BJ (cell line): Measurements from ENCODE around the gene METRNL. TPM values are rescaled to one million over a fixed set of nuclear protein-coding genes. Genes with fewer than 3 reads are reported as not detected.
"Not testable (repeated sequence)": the region's sequence is repeated elsewhere in the genome, so short reads cannot be mapped to it uniquely, and the experiment has no call there.

ENCODE experiments used
- CTCF ChIA-PET: fragments of 350-600 bp; formaldehyde crosslinking; extraction: SDS; loops from one replicate; lab custom pipeline; 2021; ENCODE audit warnings: antibody characterized with exemption, inconsistent platforms; lab: Yijun Ruan, JAX
- POLR2A ChIA-PET: fragments of 300-600 bp; sonication (Branson Sonifier 250); formaldehyde crosslinking; extraction: SDS; loops from one replicate; lab custom pipeline; 2021; ENCODE audit warnings: antibody characterized with exemption; lab: Charles Lee
- DNase-seq: peaks from one replicate; pipeline ENCODE4 v3.0.0-alpha.2; 2011; ENCODE audit warnings: low read depth
- H3K27me3 ChIP-seq: 2 replicates; pipeline ENCODE4 v1.6.0; 2011; ENCODE audit warnings: low read length; ENCODE audit not compliant: control insufficient read depth, insufficient read depth
- H3K36me3 ChIP-seq: 2 replicates; pipeline ENCODE4 v1.5.1; 2011; ENCODE audit warnings: low read length; ENCODE audit not compliant: control insufficient read depth, insufficient read depth
- H3K4me3 ChIP-seq: 2 replicates; pipeline ENCODE4 v1.5.1; 2011; ENCODE audit warnings: low read depth, mild to moderate bottlenecking, control low read depth, low read length
- polyA plus RNA-seq: library from polyadenylated mRNA; depleted of rRNA; stranded (reverse); fragments of >200 nt; gene quantifications from 2 replicates; pipeline ENCODE4 v1.2.3, GENCODE V29; 2011
- TF ChIP-seq, protein P1 (sequence below): IDR thresholded peaks from 2 replicates; pipeline ENCODE4 v1.5.1; 2011; ENCODE audit warnings: low read depth, mild to moderate bottlenecking, control low read depth, inconsistent platforms, low read length, moderate library complexity; ENCODE audit not compliant: insufficient read depth

METRNL gene
- polyA plus RNA-seq, 1 experiment, result 63.2 TPM

DNA sequence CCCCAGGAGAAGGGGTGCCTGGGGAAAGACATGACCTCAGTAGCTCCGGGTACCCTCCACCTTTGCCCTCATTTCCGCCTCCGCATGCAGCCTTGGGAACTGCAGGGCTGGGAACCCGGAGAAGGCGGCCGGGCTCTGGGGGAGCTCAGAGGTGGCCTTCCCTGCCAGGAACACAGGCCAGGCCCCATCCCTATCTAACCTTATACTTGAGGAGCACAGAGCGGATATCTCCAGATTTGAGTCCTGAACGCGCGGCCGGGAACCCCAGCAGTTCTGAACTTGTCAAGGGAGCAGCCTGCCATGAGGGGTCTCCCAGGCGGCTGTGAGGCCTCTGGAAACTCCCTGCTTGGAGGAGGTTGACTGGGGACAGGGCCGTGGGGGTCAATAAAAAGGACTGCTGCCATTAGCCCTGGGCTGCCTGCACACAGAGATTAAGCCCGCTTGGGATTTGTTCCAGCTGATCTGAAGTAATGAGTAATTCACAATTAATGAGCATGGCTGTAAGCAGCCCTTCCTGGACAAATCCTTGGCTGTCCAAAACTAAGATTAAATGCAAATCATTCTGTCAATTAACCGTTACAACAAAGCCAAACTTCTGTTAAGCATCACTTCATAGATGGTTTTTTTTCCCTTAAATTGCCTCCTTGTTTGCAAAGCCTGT is 26.3 kb upstream of the METRNL start:
- no peak for DNase-seq
- CTCF ChIA-PET, result interaction anchor here (1.3 kb wide), 1 partner anchor 271 kb away, joined by 4 read pairs; no protein-coding TSS in a partner anchor
- TF ChIP-seq, protein P1, sequence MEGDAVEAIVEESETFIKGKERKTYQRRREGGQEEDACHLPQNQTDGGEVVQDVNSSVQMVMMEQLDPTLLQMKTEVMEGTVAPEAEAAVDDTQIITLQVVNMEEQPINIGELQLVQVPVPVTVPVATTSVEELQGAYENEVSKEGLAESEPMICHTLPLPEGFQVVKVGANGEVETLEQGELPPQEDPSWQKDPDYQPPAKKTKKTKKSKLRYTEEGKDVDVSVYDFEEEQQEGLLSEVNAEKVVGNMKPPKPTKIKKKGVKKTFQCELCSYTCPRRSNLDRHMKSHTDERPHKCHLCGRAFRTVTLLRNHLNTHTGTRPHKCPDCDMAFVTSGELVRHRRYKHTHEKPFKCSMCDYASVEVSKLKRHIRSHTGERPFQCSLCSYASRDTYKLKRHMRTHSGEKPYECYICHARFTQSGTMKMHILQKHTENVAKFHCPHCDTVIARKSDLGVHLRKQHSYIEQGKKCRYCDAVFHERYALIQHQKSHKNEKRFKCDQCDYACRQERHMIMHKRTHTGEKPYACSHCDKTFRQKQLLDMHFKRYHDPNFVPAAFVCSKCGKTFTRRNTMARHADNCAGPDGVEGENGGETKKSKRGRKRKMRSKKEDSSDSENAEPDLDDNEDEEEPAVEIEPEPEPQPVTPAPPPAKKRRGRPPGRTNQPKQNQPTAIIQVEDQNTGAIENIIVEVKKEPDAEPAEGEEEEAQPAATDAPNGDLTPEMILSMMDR, result no peak

DNA sequence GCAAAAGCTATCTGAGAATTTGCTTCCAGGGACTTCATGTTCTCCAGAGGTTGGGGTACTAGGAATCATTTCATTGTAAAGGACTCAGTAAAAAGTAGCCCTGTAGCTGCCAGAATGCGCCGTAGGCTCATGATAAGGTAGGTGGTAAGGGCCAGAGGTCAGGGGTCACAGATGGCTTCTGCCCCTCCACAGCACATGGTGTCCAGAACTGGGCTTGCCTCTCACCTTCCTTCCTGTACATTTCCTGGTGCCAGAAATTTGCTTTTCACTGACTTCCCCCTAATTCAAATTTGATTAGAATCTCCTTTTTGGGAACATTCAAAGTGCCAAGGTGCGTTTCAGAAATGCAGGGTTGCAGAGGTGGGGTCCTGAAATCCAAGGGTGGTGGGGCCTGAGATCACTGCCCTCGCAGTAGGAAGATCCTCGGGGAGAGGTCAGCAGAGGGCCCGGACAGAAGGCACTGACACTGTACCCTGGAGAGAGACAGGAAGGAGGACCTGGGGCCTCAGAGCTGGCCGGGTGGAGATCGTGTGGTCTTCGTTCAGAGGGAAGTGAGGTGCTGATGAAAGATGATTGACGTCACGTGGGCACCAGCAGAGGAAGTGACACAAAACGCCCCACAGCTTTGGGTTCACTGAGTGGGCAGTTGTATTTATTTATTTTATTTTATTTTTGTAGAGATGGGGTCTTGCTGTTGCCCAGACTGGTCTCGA is 25.5 kb upstream of the METRNL start:
- no peaks in the 10 kb centered on the region for H3K36me3 ChIP-seq
- no peaks in the 10 kb centered on the region for H3K27me3 ChIP-seq
- TF ChIP-seq, protein P1, result no peak
- DNase-seq, result no peak
- H3K4me3 ChIP-seq, result no peak overlapping the region
- ChIA-PET POLR2A (no interaction called here), CTCF (interaction anchor here (1.3 kb wide), 1 partner anchor 272 kb away, joined by 4 read pairs; no protein-coding TSS in a partner anchor)

More for the DNA sequence above, 26.3 kb upstream of the METRNL start:
- POLR2A ChIA-PET, result no interaction called here
- H3K36me3 ChIP-seq, result no peaks in the 10 kb centered on the region
- no peaks in the 10 kb centered on the region for H3K27me3 ChIP-seq
- H3K4me3 ChIP-seq, result no peak overlapping the region

DNA sequence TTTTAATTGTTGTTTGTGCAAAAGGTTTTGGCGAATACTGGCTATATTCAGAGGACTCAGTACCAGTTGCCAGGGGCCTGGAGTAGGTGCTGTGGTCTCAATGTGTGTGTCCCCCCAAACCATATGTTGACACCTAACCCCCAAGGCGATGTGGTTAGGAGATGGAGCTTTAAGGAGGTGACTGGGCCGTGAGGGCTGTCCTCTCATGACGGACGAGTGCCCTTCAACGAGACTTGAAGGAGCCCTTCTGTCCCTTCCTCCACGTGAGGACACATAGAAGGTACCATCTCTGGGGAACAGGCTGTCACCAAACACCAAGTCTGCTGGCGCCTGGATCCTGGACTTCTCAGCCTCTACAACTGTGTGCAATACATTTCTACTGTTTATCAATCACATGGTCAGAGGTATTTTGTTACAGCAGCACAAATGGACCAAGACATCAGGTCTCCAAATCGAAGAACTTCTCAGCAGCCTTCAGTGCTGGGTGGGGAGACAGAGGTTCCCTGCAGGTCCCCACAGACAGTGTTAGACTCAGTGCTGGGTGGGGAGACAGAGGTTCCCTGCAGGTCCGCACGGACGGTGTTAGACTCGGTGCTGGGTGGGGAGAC is 24.8 kb upstream of the METRNL start:
- TF ChIP-seq, protein P1, result no peak
- ChIA-PET CTCF (interaction anchor here (1.3 kb wide), 1 partner anchor 273 kb away, joined by 4 read pairs; no protein-coding TSS in a partner anchor), POLR2A (no interaction called here)
- Histone ChIP-seq H3K27me3 (no peaks in the 10 kb centered on the region), H3K36me3 (no peaks in the 10 kb centered on the region), H3K4me3 (no peak overlapping the region)
- no peak for DNase-seq

DNA sequence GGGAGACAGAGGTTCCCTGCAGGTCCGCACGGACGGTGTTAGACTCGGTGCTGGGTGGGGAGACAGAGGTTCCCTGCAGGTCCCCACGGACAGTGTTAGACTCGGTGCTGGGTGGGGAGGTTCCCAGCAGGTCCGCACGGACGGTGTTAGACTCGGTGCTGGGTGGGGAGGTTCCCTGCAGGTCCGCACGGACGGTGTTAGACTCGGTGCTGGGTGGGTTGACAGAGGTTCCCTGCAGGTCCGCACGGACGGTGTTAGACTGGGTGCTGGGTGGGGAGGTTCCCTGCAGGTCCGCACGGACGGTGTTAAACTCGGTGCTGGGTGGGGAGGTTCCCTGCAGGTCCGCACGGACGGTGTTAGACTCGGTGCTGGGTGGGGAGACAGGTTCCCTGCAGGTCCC is 24.2 kb upstream of the METRNL start:
- DNase-seq, H3K36me3 ChIP-seq, H3K4me3 ChIP-seq, CTCF ChIA-PET, H3K27me3 ChIP-seq, POLR2A ChIA-PET: not testable (repeated sequence)

DNA sequence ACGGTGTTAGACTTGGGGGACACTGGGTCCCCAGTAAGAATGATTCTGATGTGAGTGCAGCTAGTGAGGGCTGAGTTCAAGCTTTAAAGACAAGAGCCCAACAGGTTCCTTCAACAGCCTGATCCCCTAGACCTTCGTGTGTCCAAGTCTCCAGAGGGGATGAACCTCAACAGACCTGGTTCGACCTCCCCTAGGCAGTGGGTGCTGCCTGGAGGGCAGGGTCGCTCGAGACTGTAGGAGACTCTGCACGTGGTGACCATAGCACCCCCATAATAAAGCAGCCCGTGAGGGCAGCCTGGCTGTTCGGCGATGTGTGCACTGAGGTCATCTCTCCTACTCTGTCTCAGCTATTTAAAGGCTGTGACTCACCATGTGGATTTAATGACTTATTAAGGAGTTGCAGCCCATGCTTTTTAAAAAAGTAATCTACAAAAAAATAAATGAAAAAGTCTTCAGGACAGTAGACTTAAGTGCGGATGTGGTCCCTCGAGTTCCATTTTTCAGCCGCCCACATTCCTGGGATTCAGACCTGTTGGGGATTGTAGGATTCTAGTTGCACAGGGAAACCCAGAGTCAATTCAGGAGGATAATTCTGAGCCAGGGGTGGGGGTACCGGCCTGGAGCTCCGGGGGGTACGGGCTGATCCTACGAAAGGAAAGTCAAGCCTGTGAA is 23.4 kb upstream of the METRNL start:
- ChIA-PET CTCF (interaction anchor here (0.6 kb wide), 1 partner anchor 205 kb away, joined by 3 read pairs; no protein-coding TSS in a partner anchor), POLR2A (no interaction called here)
- Histone ChIP-seq H3K4me3 (peak overlapping the region; percentile 16), H3K27me3 (no peaks in the 10 kb centered on the region), H3K36me3 (no peaks in the 10 kb centered on the region)
- TF ChIP-seq, protein P1, result no peak
- DNase-seq, result peak; percentile 75
